SHP77 (cell line): ENCODE results near the gene TNFRSF19.
"Not testable (repeated sequence)": the region's sequence is repeated elsewhere in the genome, so short reads cannot be mapped to it uniquely, and the experiment has no call there.

Experiments
- DNase-seq, 2 experiments: peaks; one replicate each; lab custom pipeline; 2025; lab: John Stamatoyannopoulos, UW

The TNFRSF19 gene, protein sequence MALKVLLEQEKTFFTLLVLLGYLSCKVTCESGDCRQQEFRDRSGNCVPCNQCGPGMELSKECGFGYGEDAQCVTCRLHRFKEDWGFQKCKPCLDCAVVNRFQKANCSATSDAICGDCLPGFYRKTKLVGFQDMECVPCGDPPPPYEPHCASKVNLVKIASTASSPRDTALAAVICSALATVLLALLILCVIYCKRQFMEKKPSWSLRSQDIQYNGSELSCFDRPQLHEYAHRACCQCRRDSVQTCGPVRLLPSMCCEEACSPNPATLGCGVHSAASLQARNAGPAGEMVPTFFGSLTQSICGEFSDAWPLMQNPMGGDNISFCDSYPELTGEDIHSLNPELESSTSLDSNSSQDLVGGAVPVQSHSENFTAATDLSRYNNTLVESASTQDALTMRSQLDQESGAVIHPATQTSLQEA

DNA sequence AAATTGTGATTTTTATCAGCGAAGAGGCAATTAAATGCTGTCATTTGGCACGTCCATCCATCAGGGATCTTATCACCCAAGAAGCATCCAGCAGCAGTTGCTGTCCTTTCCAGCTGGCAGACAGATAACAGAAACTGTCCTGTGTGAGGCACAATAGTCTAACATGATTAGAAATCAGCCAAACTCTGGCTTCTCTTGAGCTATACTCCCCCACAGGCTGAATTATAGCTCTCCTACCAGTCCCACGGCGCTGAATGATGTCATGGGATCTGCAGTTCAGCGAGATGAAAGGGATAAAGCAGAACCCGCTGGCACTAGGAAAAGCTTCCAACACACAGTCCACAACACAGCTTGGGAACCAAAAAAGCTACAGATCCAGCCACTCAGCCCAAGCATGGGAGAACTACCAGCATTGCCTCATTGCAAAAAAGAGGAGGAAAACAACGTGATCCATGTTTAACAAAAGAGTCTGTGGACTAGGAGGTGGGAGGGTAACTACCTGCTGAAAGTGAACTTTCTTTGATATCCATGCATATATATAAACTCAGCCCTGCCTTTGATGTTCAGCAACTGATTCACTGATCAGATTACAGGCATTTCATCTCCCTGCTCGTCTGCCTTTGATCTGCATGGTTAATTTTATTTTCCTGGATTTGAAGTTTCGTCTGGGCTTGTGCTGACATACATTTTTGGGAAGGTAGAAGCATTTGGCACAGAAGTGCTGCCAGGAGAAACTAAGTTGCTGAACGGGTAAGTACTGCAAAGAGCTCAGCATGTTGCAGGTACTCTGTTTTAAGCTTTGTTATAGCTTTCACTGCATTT is at the start of gene TNFRSF19:
Gene TNFRSF19, plus strand, starts transcription at position 314 of the 822 bp plus-strand sequence. CDS start 19,772 bp downstream, outside the sequence.
- DNase-seq = peak; percentile 75 to 78

DNA sequence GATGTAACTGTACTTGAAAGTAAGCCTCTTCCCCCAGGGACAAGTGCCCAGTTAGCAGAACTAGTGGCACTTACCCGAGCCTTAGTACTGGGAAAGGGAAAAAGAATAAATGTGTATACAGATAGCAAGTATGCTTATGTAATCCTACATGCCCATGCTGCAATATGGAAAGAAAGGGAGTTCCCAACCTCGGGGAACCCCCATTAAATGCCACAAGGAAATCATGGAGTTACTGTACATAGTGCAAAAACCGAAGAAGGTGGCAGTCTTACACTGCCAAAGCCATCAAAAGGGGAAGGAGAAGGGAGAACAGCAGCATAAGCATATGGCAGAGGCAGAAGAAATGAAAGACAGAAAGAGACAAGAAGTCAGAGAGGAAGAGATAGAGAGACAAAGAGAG is 40.3 kb upstream of the TNFRSF19 start:
- DNase-seq = not testable (repeated sequence)

DNA sequence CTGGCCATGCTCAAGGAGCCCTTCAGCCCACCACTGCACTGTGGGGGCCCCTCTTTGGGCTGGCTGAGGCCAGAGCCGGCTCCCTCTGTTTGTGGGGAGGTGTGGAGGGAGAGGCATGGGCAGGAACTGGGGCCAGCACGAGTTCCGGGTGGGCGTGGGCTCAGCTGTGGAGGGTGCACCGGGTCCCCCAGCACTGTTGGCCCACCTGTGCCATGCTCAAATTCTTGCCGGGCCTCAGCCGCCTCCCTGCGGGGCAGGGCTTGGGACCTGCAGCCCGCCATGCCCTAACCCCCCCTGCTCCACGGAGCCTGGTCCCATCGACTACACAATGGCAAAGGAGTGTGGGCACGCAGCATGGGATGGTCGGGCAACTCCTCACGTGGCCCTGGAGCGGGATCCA is 38.8 kb upstream of the TNFRSF19 start:
- DNase-seq = no peak

DNA sequence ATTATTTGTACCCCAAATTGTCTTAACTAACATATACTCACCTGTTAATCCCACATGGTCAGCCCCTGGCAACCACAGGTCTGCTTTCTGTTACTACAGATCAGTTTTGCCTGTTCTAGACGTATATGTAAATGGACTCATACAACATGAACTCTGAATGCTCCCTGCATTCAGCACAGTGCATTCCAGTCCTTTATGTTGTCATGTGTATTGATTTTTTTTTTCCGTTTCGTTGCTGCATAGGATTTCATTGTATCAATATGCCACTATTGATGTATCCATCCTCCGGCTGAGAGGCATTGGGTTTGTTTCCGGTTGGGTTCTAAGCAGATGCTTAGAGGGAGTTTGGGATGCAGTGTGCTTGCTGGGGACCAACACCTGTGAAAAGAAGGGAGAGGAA is 36.1 kb upstream of the TNFRSF19 start:
- no peak for DNase-seq

DNA sequence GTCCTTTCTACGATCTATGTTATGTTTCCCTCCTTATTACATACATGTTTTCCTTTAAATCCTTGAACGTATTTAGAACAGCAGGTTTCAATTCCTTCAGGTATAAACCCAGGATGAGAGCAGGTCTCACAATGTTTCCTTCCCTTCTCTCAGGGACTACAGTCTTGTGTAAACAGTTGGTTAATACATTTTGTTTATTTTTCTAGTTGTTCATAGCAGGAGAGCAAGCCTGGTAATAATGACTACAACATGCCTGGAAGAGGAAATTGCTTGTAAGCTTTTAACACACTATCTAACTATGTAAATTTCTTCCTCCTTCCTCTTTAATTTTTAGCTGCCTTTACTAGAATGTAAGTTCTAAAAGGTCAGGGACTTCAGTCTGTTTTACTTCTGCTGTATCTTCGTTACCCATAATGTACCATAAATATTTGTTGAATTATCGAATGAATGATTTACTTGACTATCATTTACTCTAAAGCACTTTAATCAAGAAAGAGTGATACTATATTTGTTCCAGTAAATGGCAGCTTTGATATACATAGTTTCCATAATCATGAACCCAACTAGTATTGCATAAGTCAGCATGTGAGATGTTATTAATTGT is 28.9 kb upstream of the TNFRSF19 start:
- no peak for DNase-seq

DNA sequence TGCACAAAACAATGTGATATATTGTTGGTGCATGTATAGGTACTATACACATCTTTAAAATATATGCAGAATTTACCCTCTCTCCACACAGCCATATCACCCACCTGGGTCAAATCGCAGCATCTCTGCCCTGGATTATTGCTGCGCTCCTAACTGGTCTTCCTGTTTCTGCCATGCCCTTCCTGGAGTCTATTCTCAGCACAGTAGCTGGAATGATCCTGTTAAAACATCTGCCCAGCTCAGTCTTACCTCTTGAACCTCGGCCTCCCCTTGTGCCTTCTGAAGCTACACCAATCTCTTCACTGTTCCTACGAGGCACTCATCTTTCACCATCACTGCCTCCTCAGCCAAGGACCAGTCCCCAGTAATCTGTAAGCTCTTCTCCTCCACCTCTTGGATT is 25.5 kb upstream of the TNFRSF19 start:
- DNase-seq = no peak

DNA sequence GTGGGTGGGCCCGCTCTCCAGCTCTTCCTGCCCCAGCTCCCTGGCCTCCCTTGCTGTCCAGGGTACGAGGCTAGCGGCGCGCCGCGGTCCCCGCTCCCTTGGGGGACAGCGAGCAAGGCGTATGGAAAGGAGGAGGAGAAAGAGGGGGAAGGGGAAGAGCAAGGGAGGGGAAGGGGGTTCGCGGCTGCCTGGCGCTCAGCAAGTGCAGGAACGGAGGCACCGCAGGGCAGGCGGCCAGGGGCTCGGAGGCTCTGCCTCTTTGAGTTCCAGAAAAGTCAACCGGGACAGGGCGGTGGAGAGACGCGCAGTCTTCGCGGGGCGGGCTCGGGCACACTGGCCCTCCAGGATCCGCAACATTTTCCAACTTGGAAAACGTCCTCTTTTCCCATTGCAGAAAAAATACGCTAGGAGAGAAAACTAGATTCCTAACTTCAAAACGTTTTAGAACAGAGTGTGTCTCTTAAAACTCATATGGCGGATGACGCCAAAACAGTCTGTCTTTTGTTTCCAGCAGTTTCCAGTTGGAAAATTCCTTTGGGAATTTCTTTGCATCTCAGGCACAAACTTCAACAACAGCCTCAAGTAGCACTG is 23.1 kb upstream of the TNFRSF19 start:
- DNase-seq = no peak

DNA sequence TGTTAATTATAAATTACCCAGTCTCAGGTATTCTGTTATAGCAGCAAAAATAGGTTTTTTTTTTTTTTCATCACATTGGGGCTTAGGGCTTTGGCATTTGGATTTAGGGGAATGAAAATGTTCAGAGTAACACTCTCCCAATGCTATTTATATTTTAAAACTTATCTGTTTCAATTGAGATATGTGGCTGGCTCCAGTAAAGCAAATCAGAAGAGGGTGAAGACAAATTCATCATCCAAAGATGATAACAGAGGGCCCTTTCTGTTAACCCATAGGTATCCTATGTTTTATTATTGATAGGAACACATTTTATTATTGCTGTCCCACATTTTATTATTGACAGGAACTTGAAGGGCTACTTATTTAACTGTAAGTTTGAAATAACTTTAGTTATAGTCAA is 20.5 kb upstream of the TNFRSF19 start:
- DNase-seq = no peak

DNA sequence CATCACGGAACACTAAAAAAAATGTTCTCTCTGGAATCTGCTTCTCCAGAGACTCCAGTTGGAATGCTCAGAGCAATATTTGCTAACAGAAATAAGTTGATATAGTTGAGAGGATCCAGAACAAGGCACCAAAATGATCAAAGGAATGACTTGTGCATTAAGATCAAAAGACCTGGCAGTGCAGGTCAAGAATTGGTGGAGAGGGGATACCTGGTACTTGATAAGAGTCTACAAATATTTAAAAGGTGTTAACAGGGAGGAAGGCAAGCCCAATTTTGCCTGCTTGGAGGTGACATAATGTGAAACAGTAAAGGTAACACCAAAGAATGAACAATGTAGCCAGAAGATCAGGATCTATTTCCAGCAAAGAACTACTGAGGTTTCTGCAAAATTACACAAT is 20.0 kb upstream of the TNFRSF19 start:
- no peak for DNase-seq

DNA sequence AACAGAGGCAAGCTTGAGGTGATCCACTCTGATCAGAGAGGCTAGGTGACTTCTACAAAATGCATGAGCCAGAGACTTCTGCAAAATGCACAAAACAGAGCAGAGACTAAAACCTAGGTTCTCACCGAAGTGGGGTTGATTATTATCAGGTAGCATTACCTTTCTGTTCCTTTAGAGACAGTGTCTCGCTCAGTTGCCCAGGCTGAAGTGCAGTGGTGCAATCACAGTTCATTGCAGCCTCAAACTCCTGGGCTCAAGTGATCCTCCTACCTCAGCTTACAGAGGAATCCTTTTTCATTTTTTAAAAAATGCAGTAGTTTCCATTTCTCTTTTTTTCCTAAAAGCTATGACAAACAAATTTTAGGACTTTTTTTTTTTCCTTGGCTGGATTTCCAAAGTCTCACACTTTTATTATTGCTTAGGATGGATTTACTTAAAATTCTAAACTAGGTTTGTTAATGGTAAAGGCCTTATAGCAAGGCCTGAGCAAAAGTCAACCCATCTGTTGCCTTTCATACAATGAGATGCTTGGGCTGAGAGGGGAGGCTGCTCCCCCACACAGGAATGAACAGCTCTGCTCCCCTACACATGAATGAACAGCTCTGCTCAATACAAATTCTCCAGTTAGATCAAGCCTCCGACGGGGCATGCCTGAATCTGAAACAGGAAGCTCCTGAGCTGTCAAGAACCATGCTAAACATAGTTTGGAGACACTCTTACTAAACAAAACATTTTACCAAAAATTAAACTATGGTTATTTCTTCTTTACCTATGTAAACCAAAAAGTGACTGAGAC is 18.8 kb upstream of the TNFRSF19 start:
- DNase-seq = no peak

DNA sequence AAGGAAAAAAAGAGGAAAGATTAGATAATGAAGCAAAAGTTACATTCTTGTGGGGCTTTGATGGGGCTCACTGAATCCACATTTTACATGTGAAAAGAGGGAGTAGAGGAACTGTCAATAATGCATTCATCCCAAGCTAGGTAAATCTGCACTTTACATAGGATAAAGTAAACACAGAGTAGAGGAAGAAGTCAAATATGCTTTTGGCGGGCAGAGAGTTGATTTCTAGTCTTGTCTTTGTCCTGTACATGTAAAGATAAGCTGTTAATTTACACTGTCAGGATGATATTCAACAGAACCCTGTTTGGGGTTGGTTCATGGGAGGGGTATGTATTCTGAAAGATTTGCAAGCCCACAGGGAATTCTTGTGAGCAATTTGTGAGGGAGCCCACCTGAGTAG is 18.0 kb upstream of the TNFRSF19 start:
- no peak for DNase-seq

DNA sequence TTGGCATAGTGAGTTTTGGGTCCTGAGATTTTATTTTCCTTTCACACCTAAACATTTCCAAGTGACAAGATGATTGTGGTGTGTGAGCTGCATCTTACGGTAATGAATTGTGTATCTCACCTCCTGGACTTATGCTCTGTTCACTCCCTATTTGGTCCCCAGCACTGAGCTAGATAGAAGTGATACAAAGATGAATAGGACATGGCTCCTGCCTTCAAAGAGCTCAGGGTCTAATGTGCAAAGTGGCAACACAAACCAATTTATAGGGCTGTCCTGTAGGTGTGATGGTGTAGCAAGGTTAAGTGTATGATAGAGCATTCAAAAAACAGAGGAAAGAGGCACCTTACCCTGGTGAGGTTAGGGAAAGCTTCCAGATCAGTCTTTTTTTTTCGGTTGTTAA is 17.6 kb upstream of the TNFRSF19 start:
- DNase-seq = no peak

DNA sequence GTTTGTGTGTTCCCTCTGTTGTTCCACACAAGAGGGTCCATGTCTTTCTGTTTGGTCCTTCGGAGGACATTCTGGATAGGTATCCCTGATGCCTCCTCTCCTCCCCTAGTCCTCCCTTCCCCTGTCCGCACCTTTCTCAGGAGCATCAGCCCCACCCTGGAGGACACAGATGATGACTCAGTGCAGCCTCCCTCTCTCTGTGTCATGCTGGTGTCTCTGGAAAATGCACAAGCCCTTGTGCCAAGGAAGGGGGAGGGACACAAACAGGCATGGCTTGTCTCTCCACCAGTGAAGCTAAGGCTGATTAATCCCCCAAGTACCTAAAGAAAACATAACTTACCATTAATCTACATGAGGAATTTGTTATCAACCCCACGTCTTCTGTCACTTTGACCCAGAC is 16.2 kb upstream of the TNFRSF19 start:
- DNase-seq = no peak

DNA sequence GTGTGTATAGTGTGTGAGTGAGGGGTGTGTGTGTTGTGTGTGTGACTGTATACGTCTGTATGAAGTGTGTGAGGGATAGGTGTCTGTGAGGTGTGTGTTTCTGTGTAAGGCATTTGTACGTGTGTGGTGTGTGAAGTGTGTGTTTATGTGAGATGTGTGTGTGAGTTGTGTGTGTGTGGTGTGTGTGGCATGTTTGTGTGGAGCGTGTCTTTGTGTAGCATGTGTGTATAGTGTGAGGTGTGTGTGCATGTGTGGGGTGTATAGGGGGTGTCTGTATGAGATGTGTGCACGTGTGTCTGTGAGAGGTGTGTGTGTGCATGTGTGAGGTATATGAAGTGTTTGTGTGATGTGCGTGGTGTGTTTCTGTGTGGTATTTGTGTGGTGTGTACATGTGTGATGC is 13.2 kb upstream of the TNFRSF19 start:
- no peak for DNase-seq

DNA sequence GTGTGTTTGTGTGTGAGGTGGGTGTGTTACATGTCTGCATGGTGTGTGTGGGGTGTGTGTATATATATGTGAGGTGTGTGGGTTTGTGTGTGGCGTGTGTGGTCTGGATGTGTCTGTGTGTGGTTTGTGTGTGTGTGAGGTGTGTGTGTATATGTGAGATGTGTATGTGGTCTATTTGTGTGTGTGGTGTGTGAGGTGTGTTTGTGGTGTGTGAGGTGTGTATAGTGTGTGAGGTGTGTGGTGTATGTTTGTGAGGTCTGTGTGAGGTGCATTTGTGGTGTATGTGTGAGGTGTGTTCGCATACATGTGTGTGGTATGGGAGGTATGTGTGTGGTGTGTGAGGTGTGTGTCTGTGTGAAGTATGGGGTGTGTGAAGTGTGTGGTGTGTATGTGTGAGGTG is 12.5 kb upstream of the TNFRSF19 start:
- no peak for DNase-seq

DNA sequence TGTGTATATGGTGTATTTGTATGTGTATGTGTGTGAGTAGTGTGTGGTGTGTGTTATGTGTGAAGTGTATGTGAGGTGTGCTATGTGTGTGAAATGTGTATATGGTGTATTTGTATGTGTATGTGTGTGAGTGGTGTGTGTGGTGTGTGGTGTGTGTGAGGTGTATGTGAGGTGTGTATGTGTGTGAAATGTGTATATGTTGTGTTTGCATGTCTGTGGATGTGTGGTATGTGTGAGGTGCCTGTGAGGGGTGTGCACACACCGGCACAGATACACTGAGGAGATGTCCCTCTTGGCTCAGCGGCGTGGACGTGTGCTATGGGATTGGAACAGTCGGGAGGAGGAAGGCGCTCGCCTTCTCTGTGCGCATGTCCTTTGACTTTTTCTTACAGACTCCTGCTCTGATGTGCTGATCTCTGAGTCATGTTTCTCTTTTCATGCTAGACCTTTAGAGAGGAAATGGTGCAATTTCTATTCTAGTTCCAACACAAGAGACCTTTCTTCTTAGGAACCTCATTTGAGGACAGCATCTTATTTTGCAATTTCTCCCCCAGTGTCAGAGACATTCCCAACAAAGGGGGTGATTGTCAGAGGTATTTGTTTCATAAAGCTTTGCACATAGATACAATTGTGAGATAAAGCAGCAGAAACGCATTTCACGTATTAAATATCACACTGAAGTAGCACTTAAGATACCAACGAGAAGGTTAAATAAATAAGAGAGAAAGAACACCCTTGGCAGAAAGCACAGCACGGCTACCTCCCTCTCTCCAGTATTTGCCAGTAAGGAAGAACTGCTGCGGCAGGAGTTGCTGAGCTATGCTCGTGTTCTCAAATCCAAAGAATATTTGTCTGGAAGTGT is 11.3 kb upstream of the TNFRSF19 start:
- peak; percentile 71 to 82 for DNase-seq

DNA sequence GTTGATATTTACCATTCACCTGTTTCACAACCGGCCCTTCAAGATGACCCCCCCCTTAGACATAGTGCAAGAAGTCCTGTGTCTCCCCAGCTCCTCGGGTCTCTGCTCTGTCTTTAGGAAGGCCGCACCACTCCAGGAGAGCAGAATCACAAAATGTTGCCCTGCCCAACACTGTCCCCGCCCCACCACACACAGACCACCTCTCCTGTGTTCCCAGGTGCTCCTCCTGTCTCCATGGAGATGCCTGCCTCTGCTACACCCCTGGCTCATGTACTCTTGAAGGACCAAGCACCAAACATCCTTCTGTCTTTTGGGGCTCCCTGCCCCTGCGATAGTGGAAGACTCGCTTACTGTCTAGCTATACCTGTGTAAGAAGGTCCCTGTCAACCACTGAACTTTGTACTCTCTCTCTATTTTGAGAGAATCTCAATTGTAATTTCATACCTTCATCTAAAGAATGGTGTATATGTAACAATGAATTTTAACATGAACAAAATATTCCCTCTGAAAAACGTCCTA is 9.6 kb upstream of the TNFRSF19 start:
- DNase-seq = no peak

DNA sequence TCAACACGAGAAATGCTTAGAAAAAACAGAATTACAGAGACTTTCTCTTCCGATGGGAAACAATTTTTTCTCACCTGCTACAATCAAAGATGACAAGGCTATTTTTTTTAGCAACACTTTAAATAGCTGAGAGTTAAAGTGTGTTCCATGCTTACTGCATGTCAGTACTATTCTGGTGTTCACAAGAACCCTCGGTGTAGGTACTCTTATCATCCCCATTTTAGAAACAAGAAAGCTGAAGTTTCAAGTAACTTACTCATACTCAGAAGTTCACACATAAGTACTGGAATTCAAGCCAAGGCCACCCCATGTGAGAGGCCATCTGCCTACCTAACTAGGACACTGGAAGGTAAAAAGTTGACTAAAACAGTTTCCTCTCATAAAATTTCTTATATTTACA is 9.0 kb upstream of the TNFRSF19 start:
- no peak for DNase-seq

DNA sequence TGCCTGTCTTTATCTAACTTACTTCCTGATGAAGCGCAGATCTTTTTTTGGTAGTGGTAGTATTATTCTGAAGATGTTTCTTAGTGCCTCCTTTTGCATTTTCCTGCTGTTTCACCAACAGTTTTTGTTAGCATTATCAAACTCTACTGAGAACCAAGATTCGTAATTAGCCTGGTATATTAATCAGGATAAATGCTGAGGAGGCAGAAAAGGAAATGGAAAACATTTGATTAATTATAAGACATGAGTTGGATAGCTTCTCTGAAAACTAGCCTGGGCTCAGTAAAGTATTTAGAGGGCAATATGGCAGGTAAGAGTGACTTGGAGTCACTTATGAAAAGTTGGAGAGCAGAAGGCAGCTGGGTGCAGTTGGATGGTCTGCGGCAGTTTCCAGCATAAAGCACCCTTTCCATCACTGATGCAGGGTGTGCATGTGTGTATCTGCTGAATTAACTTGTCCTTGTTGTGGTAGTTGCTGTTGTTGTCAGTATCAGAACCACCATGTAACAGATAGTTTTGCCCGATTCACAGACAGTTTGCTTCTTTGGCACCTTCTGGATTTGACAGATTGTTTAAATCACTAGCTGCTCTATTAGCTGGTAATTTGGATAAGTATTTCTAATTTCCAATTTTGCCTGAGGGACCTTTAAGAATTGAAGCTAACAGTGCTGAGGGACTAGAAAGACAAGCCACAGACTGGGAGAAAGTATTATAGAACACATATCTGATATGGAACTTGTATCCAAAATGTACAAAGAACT is 6.9 kb upstream of the TNFRSF19 start:
- no peak for DNase-seq
